Measurements from ENCODE around the gene ACER1.
"Not testable (repeated sequence)": the region's sequence is repeated elsewhere in the genome, so short reads cannot be mapped to it uniquely, and the experiment has no call there.

ACER1 gene, protein sequence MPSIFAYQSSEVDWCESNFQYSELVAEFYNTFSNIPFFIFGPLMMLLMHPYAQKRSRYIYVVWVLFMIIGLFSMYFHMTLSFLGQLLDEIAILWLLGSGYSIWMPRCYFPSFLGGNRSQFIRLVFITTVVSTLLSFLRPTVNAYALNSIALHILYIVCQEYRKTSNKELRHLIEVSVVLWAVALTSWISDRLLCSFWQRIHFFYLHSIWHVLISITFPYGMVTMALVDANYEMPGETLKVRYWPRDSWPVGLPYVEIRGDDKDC

DNA sequence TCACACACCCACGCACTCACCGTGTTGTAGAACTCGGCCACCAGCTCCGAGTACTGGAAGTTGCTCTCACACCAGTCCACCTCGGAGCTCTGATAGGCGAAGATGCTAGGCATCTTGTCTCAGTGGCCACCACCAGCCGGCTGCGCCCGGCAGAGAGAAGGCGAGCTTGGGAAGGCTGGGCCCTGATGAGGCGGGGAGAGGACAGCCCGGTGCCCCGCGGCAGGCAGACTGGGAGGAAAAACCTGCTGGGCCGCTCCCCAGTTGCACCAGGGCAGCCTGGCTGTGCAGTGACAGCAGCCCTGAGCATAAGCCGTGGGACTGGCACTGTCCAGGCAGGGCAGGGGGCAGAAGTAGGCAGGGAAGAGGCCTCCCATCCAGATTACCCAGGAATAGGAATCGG, at the start of gene ACER1:
Gene ACER1 (minus strand): TSS at position 174 of the 400 bp plus-strand sequence. CDS start 61 bp downstream, at position 113.
- DNase-seq (ENCODE audit: extremely low spot score, insufficient read length, low read depth), result no peak
- no peak for FAIRE-seq

DNA sequence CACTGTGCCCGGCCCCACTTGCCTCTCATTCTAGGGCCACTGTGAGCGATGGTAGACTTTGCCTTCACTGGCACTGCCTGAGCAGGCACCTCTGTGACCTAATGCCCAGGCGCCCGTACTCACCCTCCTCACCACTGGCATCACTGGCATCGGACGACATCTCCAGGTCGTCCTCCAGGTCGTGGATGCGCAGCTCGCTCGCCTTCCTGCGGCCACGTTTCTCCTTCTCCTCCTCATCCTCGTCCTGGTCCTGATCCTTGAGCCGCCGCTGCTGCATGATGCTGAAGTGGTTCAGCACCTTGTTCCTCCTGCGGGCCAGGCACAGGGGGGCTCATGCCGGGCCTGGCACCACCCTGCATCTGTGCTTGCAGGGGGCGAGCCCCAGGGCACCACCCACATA, 49.8 kb upstream of the ACER1 start:
- DNase-seq (ENCODE audit: extremely low spot score, insufficient read length, low read depth) (no peak), FAIRE-seq (no peak)

DNA sequence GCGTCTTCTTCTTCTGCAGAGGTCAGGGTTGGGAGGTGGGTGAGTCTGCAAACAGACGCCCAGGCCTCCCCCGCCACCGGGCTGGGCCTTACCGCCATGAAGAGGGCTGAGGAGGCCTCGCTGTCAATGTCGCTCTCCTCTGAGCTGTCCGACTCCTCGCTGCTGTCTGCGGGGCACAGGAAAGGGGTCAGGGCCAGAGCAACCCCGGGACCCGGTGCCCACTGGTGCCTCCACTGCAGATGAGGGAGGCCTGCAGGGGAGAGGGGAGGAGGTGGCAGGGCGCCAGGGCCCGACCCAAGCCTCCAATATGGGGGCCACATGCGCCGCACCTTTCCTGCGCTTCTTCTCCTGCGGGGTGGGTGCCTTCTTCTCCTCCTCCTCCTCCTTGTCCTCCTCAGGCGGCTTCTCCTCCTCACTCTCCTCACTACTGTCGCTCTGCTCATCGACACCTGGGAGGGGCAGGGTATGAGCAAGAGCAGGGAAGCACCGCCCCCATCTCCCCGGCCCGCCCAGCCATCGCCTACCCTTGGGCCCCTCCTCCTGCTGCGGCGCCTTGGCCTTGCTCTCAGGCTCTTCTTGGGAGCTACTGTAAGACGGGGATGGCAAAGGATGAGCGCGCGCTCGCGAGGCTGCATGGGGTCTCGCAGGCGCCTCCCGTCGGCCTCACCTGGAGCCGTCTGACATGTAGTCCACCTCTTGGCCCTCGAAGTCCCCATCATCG, 47.8 kb upstream of the ACER1 start:
- no peak for FAIRE-seq
- no peak for DNase-seq (ENCODE audit: extremely low spot score, insufficient read length, low read depth)

DNA sequence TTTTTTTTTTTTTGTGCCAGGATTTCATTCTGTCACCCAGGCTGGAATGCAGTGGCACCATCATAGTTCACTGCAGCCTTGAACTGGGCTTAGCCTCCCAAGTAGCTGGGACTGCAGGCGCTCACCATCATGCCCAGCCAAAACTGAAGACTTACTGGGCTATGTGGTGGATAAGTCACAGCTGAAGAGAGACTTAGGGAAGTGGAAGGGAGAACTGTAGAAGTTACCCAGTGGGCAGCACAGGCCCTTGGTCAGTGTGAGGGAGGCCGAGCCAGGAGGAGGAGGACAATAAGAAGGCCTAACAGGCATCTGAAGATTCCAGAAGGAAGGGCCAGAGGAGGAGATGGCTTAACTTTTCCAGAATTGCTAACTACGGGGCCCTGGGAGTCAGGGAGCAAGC, 46.3 kb upstream of the ACER1 start:
- FAIRE-seq, result no peak
- no peak for DNase-seq (ENCODE audit: extremely low spot score, insufficient read length, low read depth)

DNA sequence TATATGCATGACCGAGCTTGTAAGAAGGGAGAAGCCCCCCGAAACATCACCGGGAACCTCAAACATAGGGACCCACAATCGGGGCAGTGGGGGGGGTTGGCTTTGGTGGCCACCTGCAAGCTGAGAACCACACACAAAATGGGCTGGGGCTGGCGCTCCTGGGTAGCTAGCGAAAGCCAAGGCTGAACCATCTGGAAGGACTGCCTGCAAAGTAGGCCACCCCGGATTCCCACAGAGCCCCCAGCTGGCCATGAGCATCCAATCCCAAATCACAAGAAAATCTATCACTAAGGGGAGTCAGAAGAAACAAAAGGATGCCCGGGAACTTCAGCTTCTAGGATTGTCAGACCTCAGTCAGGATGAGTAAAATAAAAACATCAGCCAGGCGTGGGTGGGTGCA, 45.1 kb upstream of the ACER1 start:
- DNase-seq (ENCODE audit: extremely low spot score, insufficient read length, low read depth) (no peak), FAIRE-seq (no peak)

DNA sequence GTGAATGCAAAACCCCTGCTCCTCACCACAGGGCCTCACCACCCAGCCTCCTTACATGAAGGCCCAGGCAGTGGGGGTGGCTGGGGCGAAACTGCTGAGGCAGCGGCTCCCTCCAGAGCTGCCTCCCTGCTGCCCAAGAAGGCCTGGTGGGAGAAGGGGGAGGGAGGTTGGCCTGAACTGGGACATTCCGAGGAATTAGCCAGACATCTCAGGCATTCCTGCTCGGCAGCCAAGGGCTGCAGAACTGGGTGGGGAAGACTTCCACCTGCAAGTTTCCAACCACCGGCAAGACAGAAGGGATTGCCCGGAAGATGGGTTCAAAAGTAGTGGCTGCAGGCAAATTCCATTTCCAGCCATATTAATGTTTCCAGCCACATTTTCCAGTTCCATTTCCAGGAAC, 44.6 kb upstream of the ACER1 start:
- FAIRE-seq (no peak), DNase-seq (ENCODE audit: extremely low spot score, insufficient read length, low read depth) (no peak)

DNA sequence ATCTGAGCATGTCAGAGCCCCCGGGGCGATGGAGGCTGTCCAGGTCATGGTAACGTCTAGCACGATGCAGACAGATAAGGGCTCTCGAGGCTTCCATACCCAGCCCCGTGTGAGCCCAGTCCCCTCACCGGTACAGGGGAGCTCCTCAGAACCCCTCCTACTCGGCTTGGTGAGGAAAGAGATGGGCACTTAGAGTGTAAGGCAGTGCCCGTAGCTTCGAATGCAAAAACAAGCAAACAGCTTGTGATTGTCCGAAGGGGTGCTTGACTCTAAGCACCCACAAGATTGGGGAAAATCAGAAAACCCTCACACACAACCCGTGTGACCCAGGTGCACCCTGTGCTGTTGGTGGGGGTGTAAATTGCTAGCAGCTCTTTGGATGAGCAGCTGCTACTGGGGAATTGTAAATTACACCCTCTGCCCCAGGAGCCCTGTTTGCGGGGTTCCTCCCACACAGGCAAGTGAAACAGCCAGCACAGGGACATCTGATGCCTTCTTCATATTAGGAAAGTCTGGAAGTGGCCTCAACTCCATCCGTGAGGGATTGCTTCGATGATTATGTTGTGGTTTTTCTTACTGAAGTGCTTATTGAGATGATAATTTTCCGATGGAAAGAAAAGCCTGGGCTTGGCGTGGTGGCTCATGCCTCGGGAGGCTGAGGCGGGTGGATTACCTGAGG, 43.2 kb upstream of the ACER1 start:
- FAIRE-seq, result no peak
- no peak for DNase-seq (ENCODE audit: extremely low spot score, insufficient read length, low read depth)

DNA sequence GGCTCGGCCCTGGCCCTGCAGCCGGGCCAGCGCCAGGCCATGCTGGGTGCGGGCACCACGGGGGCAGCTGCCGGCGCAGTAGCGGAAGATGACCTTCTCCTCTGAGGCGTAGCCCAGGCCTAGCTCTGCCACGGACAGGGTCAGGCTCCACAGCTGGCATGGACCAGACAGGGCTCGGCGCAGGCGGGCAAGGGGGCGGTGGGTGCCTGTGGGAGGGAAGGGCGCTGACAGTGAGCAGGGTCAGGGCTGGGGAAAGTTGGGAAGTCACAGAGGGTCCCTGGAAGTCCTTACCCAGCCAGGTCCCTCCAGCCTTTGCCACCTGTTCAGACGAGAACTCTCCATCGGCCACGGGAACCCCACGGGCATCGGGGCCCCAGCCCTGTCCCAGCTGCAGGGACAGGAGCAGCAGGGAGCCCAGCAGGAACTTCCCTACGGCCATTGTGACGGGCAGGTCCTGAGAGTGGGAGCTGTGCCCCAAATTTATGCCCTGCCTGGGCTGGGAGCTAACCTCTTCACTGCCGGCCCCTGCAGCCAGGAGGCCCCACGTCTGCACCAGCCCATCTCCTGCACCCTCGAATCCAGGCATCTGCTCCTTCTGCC, 42.1 kb upstream of the ACER1 start, which contains the start of gene PSPN:
Gene PSPN (minus strand): TSS at position 523 of the 600 bp plus-strand sequence. CDS start 84 bp downstream, at position 439.
- no peak for FAIRE-seq
- no peak for DNase-seq (ENCODE audit: extremely low spot score, insufficient read length, low read depth)

DNA sequence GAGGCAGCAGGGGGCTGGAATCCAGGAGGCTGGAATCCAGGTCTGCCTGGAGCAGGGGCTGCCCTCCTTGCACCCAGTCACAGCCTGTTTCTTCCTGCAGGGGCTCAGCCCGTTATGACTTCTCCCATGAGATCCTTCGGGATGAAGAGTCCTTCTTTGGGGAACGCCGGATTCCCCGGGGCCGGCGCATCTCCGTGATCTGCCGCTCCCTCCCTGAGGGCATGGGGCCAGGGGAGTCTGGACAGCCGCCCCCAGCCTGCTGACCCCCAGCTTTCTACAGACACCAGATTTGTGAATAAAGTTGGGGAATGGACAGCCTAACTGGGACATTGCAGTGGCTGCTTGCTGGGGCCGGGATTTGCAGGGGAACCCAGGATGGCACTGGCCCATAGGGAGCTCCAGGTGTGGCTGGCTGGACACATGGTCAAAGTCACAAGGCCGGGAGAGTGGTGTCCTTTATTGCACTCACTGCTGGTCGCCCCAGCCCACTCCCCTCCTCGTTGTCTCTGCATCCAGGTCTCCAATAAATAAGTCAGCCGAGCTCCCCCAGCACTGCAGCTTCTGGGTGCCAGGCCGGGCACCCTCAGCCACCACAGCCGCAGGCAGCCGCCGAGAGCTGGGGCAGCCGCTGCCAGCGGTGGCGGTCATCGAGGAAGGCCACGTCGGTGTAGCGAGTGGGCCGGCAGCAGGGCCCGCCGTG, 41.4 kb upstream of the ACER1 start:
- DNase-seq (ENCODE audit: extremely low spot score, insufficient read length, low read depth), result no peak
- no peak for FAIRE-seq

DNA sequence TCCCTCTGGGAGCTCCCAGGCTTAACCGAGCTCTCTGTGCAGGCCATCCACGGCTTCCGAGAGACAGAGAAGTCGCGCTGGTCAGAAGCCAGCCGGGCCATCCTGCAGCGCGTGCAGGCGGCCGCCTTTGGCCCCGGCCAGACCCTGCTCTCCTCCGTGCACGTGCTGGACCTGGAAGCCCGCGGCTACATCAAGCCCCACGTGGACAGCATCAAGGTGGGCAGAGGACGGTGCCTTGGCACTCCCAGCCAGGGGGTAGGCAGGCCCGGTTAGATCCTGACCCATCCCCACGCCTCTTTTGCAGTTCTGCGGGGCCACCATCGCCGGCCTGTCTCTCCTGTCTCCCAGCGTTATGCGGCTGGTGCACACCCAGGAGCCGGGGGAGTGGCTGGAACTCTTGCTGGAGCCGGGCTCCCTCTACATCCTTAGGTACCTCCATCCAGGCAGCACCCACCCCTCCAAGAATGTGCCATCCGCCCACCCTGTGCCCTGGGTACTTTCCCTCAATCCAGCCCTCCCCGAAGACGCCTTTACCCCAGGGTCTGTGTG, 40.8 kb upstream of the ACER1 start:
- DNase-seq (ENCODE audit: extremely low spot score, insufficient read length, low read depth), result no peak

DNA sequence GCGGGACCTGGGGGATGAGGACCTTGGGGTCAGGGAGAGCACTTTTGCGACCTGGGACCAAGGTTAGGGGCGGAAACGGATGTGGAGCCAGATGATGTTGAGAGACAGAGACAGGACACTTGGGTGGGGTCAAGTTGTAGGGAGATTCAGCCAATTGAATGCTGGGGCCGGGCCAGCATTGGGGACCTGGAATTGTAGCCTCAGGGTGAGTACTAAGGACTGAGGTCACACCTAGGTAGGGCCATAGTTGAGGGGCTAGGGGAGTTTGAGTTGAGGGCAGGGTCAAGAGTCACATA, 40.3 kb upstream of the ACER1 start:
- no peak for FAIRE-seq
- DNase-seq (ENCODE audit: extremely low spot score, insufficient read length, low read depth), result no peak

More for the DNA sequence above, 40.8 kb upstream of the ACER1 start:
- FAIRE-seq, result no peak

DNA sequence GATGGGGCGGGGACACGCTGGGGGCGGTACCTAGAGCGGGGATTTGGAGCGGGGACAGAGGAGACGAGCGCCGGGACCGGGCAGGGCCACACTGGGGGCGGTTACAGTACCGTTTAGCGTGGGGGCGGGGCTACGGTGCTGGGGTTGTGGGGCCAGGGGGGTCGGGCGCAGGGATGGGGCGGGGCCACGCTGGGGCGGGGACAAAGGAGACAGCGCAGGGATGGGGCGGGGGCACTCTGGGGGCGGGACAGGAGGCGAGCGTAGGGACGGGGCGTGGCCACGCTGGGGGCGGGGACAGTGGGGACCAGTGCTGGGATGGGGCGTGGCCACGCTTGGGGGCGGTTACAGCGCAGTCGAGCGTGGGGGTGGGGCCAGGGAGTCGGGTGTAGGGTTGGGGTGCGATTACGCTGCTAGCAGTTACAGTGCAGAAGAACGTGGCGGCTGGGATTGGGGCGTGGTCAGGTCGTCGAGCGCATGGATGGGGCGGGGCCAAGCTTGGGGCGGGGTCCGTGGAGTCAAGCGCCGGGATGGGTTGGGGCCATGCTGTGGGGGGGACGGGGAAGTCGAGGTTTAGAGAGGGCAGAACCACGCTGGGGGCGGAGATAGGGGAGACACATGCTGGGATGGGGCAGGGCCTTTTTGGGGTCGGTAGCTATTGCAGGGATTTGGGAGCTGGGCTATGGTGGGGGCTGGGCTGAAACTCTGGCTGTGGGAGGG, 39.8 kb upstream of the ACER1 start:
- DNase-seq (ENCODE audit: extremely low spot score, insufficient read length, low read depth) (peak; percentile 84), FAIRE-seq (no peak)

DNA sequence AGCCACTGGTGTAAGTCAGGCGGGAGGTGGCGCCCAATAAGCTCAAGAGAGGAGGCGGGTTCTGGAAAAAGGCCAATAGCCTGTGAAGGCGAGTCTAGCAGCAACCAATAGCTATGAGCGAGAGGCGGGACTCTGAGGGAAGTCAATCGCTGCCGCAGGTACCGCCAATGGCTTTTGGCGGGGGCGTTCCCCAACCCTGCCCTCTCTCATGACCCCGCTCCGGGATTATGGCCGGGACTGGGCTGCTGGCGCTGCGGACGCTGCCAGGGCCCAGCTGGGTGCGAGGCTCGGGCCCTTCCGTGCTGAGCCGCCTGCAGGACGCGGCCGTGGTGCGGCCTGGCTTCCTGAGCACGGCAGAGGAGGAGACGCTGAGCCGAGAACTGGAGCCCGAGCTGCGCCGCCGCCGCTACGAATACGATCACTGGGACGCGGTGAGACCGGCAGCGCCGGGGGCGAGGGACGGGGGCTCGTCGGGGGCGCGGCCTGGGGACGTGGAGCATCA, 39.2 kb upstream of the ACER1 start, which contains the start of gene ALKBH7:
Gene ALKBH7 (plus strand): TSS at position 201 of the 502 bp plus-strand sequence. CDS start 27 bp downstream, at position 228.
- DNase-seq (ENCODE audit: extremely low spot score, insufficient read length, low read depth) (peak; percentile 89), FAIRE-seq (peak; percentile 99)

DNA sequence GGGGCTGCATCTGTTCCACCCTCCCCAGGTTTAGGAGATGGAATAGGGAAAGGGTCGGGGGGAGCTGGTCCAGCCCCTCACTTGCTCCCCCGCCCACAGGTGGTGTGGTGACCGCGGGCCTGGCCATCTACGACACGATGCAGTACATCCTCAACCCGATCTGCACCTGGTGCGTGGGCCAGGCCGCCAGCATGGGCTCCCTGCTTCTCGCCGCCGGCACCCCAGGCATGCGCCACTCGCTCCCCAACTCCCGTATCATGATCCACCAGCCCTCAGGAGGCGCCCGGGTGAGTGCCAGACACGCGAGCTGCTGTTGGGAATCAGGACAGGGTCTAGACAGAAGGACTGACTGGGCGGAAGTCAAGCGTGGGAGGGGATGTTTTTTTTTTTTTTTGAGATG, 30.9 kb upstream of the ACER1 start:
- FAIRE-seq, result no peak
- no peak for DNase-seq (ENCODE audit: extremely low spot score, insufficient read length, low read depth)

DNA sequence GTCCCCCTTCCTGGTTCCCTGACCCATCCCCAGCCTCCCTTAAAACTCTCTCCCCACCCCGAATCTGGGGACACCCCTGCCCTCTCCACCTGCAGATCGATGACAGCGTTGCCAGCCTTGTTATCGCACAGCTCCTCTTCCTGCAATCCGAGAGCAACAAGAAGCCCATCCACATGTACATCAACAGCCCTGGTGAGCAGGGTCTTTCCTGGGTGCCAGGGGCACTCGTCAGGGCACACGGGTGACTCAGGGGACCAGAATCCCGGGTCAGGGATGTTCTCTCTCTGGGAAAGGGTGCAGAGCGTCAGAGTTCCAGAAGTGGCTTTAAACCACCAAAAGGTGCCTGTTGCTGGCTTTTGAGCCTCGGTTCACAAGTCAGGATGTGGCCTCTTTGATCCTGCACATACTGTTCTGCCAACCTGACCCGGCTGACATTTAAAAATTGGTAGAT, 29.0 kb upstream of the ACER1 start:
- DNase-seq (ENCODE audit: extremely low spot score, insufficient read length, low read depth) (no peak), FAIRE-seq (peak; percentile 41)

DNA sequence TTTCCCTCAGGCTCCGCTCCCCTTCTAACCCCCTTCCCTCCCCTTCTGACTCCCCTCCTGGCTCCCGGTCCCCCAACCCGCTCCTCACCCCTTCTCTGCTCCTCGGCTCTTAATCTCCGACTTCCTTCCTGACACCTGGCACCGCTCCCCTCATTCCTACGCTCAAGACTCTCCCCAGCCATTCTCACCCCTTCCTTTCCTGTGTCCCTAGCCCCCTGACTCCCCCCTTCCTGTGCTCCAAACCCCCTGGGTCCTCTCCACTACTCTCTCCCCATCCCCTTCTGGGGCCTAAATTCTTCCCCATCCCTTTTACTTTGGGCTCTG, 28.6 kb upstream of the ACER1 start:
- FAIRE-seq, result no peak

DNA sequence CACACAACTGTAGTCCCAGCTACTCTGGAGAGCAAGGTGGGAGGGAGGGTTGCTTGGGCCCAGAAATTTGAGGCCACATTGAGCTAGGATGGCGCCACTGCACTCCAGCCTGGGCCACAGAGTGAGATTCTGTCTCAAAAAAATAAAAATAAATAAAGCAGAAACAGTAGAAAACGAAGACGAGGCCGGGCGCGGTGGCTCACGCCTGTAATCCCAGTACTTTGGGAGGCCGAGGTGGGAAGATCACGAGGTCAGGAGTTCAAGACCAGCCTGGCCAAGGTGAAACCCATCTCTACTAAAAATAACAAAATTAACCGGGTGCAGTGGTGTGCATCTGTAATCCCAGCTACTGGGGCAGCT, 27.4 kb upstream of the ACER1 start:
- DNase-seq (ENCODE audit: extremely low spot score, insufficient read length, low read depth); FAIRE-seq: not testable (repeated sequence)

More for the DNA sequence above, 28.6 kb upstream of the ACER1 start:
- DNase-seq (ENCODE audit: extremely low spot score, insufficient read length, low read depth), result no peak

DNA sequence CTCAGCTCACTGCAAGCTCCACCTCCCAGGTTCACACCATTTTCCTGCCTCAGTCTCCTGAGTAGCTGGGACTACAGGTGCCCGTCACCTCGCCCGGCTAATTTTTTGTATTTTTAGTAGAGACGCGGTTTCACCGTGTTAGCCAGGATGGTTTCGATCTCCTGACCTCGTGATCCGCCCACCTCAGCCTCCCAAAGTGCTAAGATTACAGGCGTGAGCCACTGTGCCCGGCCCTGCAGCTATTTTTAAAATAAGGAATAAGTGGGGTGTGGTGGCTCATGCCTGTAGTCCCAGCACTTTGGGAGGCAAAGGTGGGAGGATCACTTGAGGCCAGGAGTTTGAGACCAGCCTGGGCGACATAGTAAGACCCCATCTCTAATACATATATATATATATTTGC, 27.0 kb upstream of the ACER1 start:
- not testable (repeated sequence) for FAIRE-seq; DNase-seq (ENCODE audit: extremely low spot score, insufficient read length, low read depth)

Data from GM18507 (cell line).